Spleen (tissue), 7 donors: ENCODE results near the gene ERC1.

Experiments
- POLR2A ChIP-seq, 3 donors: fragments of 450-650 bp; IDR thresholded peaks; one replicate each; pipeline ENCODE4 v1.5.1; 2017; ENCODE audit warnings: antibody characterized with exemption in 3 of 3, mild to moderate bottlenecking in 1 of 3
- TF ChIP-seq, protein P1 (sequence below), 11 experiments: fragments of 200-600 bp in 7 of 11; fragments of 450-650 bp in 4 of 11; sonication (generic) in 4 of 11; IDR thresholded peaks in 8 of 11; conservative IDR thresholded peaks in 3 of 11; 1 replicate in 7 of 11; 2 replicates in 4 of 11; pipeline versions ENCODE4 v1.4.0 to v1.8.0; 2016 to 2021; ENCODE audit warnings: antibody characterized with exemption in 11 of 11, inconsistent platforms in 4 of 11, mild to moderate bottlenecking in 1 of 11
- donor health status: DM: no; HTN: no; CAD: no; lungs with moderate emphysema.
- donor health status: DM: no; HTN: no; CAD: no.
- donor health status: DM: no; HTN: no; CAD: no.

DNA sequence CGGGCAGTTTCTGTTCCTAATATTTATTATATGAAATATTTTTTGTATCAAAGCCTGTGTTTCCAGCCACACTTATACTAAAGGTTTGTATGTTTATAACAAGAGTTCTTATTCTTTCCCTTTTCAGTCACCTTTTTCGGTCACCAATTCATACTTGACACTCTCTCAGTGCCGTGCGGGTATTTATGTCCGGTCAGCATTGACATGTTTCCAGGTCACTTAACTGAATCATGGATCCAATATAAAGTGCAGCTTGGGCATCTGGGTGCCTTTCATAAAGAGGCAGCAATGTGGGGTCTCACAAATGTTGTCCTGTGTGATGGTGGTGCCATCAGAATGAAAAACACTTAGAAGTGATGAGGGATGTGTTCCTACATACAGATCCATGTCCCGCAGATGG is 141.3 kb downstream of the ERC1 start:
- TF ChIP-seq, protein P1, sequence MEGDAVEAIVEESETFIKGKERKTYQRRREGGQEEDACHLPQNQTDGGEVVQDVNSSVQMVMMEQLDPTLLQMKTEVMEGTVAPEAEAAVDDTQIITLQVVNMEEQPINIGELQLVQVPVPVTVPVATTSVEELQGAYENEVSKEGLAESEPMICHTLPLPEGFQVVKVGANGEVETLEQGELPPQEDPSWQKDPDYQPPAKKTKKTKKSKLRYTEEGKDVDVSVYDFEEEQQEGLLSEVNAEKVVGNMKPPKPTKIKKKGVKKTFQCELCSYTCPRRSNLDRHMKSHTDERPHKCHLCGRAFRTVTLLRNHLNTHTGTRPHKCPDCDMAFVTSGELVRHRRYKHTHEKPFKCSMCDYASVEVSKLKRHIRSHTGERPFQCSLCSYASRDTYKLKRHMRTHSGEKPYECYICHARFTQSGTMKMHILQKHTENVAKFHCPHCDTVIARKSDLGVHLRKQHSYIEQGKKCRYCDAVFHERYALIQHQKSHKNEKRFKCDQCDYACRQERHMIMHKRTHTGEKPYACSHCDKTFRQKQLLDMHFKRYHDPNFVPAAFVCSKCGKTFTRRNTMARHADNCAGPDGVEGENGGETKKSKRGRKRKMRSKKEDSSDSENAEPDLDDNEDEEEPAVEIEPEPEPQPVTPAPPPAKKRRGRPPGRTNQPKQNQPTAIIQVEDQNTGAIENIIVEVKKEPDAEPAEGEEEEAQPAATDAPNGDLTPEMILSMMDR (IDR thresholded peaks at IDR 0.05 in 8 of 11, conservative IDR thresholded peaks at IDR 0.05 in 3 of 11), result no peak
- no peak for TF ChIP-seq POLR2A (IDR thresholded peaks at IDR 0.05)
